Neural progenitor cell (in vitro differentiated cells): ENCODE data around the gene PDRG1. TPM values are rescaled to one million over a fixed set of nuclear protein-coding genes. Genes with fewer than 3 reads are reported as not detected.

Experiments
- DNase-seq: peaks from one replicate; pipeline ENCODE4 v3.0.0-alpha.2; 2016; ENCODE audit warnings: low spot score
- H2AFZ ChIP-seq: fragments of 200-600 bp; sonication (generic); replicated peaks from 2 replicates; pipeline ENCODE4 v1.6.1; 2016; ENCODE audit warnings: antibody characterized with exemption
- H3F3A ChIP-seq: fragments of 200-600 bp; sonication (generic); 2 replicates; pipeline ENCODE4 v1.6.1; 2016; ENCODE audit warnings: antibody characterized with exemption, low read depth
- H3K27ac ChIP-seq: fragments of 200-600 bp; sonication (generic); 2 replicates; pipeline ENCODE4 v1.5.1; 2016; ENCODE audit warnings: mild to moderate bottlenecking
- H3K27me3 ChIP-seq: fragments of 200-600 bp; sonication (generic); 2 replicates; pipeline ENCODE4 v1.6.1; 2016; ENCODE audit warnings: mild to moderate bottlenecking, moderate library complexity
- H3K36me3 ChIP-seq: fragments of 200-600 bp; sonication (generic); 2 replicates; pipeline ENCODE4 v1.5.1; 2016
- H3K4me1 ChIP-seq: fragments of 200-600 bp; sonication (generic); 2 replicates; pipeline ENCODE4 v1.6.1; 2016; ENCODE audit warnings: mixed run types
- H3K4me2 ChIP-seq: fragments of 200-600 bp; sonication (generic); 2 replicates; pipeline ENCODE4 v1.6.1; 2016
- H3K4me3 ChIP-seq: fragments of 200-600 bp; sonication (generic); 2 replicates; pipeline ENCODE4 v1.5.1; 2016
- H3K79me2 ChIP-seq: fragments of 200-600 bp; sonication (generic); 2 replicates; pipeline ENCODE4 v1.6.1; 2016; ENCODE audit warnings: low read depth
- H3K9ac ChIP-seq: fragments of 200-600 bp; sonication (generic); 2 replicates; pipeline ENCODE4 v1.6.1; 2016
- H3K9me3 ChIP-seq: fragments of 200-600 bp; sonication (generic); 2 replicates; pipeline ENCODE4 v1.5.1; 2016; ENCODE audit warnings: low read depth
- H4K20me1 ChIP-seq: fragments of 200-600 bp; sonication (generic); 2 replicates; pipeline ENCODE4 v1.6.1; 2016; ENCODE audit warnings: low read depth
- H3K27ac Mint-ChIP-seq: 3 replicates; pipeline ENCODE4 v1.8.0; 2021; ENCODE audit warnings: mixed read lengths
- H3K27me3 Mint-ChIP-seq: 2 replicates; pipeline ENCODE4 v1.8.0; 2022; ENCODE audit warnings: low read depth, mild to moderate bottlenecking, inconsistent platforms, moderate library complexity, mixed read lengths; ENCODE audit not compliant: insufficient read depth
- H3K36me3 Mint-ChIP-seq: 3 replicates; pipeline ENCODE4 v1.8.0; 2021; ENCODE audit warnings: mixed read lengths
- H3K4me1 Mint-ChIP-seq: 3 replicates; pipeline ENCODE4 v1.8.0; 2021; ENCODE audit warnings: mixed read lengths
- H3K4me3 Mint-ChIP-seq: 3 replicates; pipeline ENCODE4 v1.8.0; 2021; ENCODE audit warnings: mild to moderate bottlenecking, moderate library complexity, mixed read lengths
- H3K9me3 Mint-ChIP-seq: 3 replicates; pipeline ENCODE4 v1.8.0; 2020; ENCODE audit warnings: mixed read lengths
- EZH2 ChIP-seq: fragments of 200-600 bp; sonication (generic); IDR thresholded peaks from 2 replicates; pipeline ENCODE4 v1.6.1; 2017; ENCODE audit warnings: antibody characterized with exemption, mild to moderate bottlenecking, moderate library complexity
- EZH2phosphoT487 ChIP-seq: fragments of 200-600 bp; sonication (generic); IDR thresholded peaks from 2 replicates; pipeline ENCODE4 v1.6.1; 2017; ENCODE audit warnings: antibody characterized with exemption
- total RNA-seq: library from RNA; depleted of rRNA; stranded (reverse); fragments of >200 nt; gene quantifications from 2 replicates; pipeline ENCODE4 v1.2.3, GENCODE V29; 2015; ENCODE audit warnings: low replicate concordance
- TF ChIP-seq, protein P1 (sequence below): fragments of 200-600 bp; sonication (generic); IDR thresholded peaks from 2 replicates; pipeline ENCODE4 v1.5.1; 2017; ENCODE audit warnings: antibody characterized with exemption, mild to moderate bottlenecking

The PDRG1 gene
- total RNA-seq, 1 donor from 2014 or later, result 11.1 TPM

- H3K4me1 ChIP-seq, result peaks cover 5% of the 10 kb centered on the region
- peaks cover 36% of the 10 kb centered on the region for H3K27me3 Mint-ChIP-seq
- H3K27ac Mint-ChIP-seq, result no peak overlapping the region
- no peak overlapping the region for H3K4me3 ChIP-seq
- peaks cover 13% of the 10 kb centered on the region for H3F3A ChIP-seq
- no peak for DNase-seq
- peaks cover 97% of the 10 kb centered on the region for H3K27me3 ChIP-seq
- H3K4me2 ChIP-seq, result no peak overlapping the region
- H3K9me3 Mint-ChIP-seq, result no peaks in the 10 kb centered on the region
- H3K27ac ChIP-seq, result no peak overlapping the region
- no peak overlapping the region for H3K4me3 Mint-ChIP-seq
- H3K9ac ChIP-seq, result no peak overlapping the region
- H2AFZ ChIP-seq, result no peak overlapping the region
- H3K36me3 ChIP-seq, result no peaks in the 10 kb centered on the region
- H4K20me1 ChIP-seq, result no peaks in the 10 kb centered on the region
- TF ChIP-seq, protein P1, sequence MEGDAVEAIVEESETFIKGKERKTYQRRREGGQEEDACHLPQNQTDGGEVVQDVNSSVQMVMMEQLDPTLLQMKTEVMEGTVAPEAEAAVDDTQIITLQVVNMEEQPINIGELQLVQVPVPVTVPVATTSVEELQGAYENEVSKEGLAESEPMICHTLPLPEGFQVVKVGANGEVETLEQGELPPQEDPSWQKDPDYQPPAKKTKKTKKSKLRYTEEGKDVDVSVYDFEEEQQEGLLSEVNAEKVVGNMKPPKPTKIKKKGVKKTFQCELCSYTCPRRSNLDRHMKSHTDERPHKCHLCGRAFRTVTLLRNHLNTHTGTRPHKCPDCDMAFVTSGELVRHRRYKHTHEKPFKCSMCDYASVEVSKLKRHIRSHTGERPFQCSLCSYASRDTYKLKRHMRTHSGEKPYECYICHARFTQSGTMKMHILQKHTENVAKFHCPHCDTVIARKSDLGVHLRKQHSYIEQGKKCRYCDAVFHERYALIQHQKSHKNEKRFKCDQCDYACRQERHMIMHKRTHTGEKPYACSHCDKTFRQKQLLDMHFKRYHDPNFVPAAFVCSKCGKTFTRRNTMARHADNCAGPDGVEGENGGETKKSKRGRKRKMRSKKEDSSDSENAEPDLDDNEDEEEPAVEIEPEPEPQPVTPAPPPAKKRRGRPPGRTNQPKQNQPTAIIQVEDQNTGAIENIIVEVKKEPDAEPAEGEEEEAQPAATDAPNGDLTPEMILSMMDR, result no peak
- TF ChIP-seq EZH2, result no peak
- TF ChIP-seq EZH2phosphoT487, result no peak
- peaks cover 5% of the 10 kb centered on the region for H3K4me1 Mint-ChIP-seq
- no peaks in the 10 kb centered on the region for H3K9me3 ChIP-seq
- H3K36me3 Mint-ChIP-seq, result no peaks in the 10 kb centered on the region
- H3K79me2 ChIP-seq, result no peaks in the 10 kb centered on the region
Measured at GRCh38 chr20:31962761-31963160, 10.9 kb upstream of the PDRG1 start.

DNA sequence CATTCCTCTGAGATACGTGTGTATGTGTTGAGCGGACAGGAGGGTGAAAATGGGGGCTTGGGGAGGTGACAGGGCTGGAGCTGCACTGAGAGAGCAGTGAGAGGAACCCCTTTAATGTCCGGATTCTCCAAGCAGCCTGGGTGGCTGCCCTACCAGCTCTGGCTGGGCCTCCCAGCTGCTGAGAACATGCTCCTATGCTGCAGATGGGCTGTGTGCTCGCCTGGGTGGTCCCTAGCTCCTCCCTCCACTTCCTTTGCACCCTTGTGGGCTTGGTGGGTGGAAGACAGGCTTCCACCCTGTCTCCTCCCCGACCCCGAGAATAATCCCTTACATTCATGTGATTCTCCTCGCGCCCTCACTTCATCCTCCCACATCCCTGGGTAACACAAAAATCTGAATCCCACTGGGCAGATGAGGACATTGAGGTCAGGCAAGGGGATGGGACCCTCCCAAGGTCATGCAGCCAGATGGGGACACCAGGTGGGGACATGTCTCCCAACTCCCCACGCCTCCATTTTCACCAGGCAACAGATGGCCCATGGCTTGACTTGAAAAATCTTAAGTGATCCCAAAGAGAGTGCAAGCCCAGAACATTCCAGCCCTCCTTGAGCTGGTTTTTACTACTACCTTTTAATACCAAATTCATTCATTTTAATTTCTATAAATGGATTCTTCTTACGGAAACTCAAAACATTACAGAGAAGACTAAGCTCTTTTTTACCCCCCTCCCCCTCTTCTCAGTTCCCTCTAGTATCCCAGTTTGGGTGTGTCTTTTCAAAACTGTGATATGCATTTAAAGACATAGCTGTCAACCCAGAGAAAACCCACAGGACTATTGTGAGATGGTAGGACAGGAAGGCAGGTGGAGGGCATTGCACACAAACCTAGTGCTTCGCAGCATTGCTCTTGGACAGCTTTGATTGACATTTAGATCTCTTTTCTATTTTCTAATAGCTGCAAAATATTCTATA lies 5.0 kb upstream of the PDRG1 start:
- H3K4me3 ChIP-seq, result no peak overlapping the region
- H3K9ac ChIP-seq, result no peak overlapping the region
- H2AFZ ChIP-seq, result no peak overlapping the region
- no peaks in the 10 kb centered on the region for H3K4me1 Mint-ChIP-seq
- H3K9me3 ChIP-seq, result no peaks in the 10 kb centered on the region
- H3K4me1 ChIP-seq, result no peaks in the 10 kb centered on the region
- no peaks in the 10 kb centered on the region for H3K36me3 Mint-ChIP-seq
- H3K27me3 ChIP-seq, result peaks cover 76% of the 10 kb centered on the region
- H3K9me3 Mint-ChIP-seq, result no peaks in the 10 kb centered on the region
- H3K27ac Mint-ChIP-seq, result no peak overlapping the region
- H3K4me2 ChIP-seq, result no peak overlapping the region
- no peaks in the 10 kb centered on the region for H3K79me2 ChIP-seq
- peaks cover 22% of the 10 kb centered on the region for H3K27me3 Mint-ChIP-seq
- no peak for DNase-seq
- H3K27ac ChIP-seq, result no peak overlapping the region
- no peaks in the 10 kb centered on the region for H3F3A ChIP-seq
- TF ChIP-seq, protein P1, result no peak
- TF ChIP-seq EZH2phosphoT487 (no peak), EZH2 (no peak)
- H4K20me1 ChIP-seq, result no peaks in the 10 kb centered on the region
- H3K36me3 ChIP-seq, result no peaks in the 10 kb centered on the region
- no peak overlapping the region for H3K4me3 Mint-ChIP-seq

DNA sequence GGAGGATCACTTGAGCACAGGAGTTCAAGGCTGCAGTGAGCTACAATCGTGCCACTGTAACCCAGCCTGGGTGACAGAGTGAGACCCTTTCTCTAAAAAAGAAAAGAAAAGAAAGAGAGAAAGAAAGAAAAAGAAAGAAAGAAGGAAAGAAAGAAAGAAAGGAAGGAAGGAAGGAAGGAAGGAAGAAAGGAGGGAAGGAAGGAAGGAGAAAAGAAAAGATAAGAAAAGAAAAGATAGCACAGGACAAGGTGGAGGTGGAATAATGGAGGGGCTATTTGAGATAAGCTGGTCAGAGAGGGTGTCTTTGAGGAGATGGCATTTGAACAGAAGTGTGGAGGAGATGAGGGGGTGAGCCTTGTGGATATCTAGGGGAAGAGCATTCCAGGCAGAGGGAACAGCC lies 2.7 kb upstream of the PDRG1 start:
- Histone ChIP-seq H3K27ac (no peak overlapping the region), H4K20me1 (peaks cover 20% of the 10 kb centered on the region), H3K4me3 (no peak overlapping the region), H3K4me1 (peaks cover 7% of the 10 kb centered on the region), H3K27me3 (peaks cover 56% of the 10 kb centered on the region), H3K36me3 (no peaks in the 10 kb centered on the region), H2AFZ (no peak overlapping the region), H3K79me2 (peaks cover 23% of the 10 kb centered on the region), H3F3A (no peaks in the 10 kb centered on the region), H3K4me2 (no peak overlapping the region), H3K9me3 (no peaks in the 10 kb centered on the region), H3K9ac (no peak overlapping the region)
- TF ChIP-seq, protein P1, result no peak
- TF ChIP-seq EZH2 (no peak), EZH2phosphoT487 (no peak)
- Mint-ChIP-seq H3K36me3 (peaks cover 7% of the 10 kb centered on the region), H3K4me3 (no peak overlapping the region), H3K9me3 (no peaks in the 10 kb centered on the region), H3K27ac (peak overlapping the region; percentile 23), H3K27me3 (peaks cover 20% of the 10 kb centered on the region), H3K4me1 (peaks cover 11% of the 10 kb centered on the region)
- no peak for DNase-seq
